Transverse colon (tissue), 4 donors: ENCODE measurements around the gene AMOTL1.
"Not testable (repeated sequence)": the region's sequence is repeated elsewhere in the genome, so short reads cannot be mapped to it uniquely, and the experiment has no call there.

ENCODE experiments used
- CTCF ChIP-seq, 5 experiments: fragments of 200-600 bp in 3 of 5; fragments of 450-650 bp in 2 of 5; sonication (generic) in 3 of 5; IDR thresholded peaks; 1 replicate in 2 of 5; 2 replicates in 3 of 5; pipeline ENCODE4 v1.5.1; 2016 to 2017; ENCODE audit warnings: antibody characterized with exemption in 5 of 5, inconsistent platforms in 3 of 5, mild to moderate bottlenecking in 2 of 5, moderate library complexity in 1 of 5
- EP300 ChIP-seq: sonication (generic); formaldehyde crosslinking; IDR thresholded peaks from one replicate; pipeline ENCODE4 v1.6.1; 2017; ENCODE audit warnings: antibody characterized with exemption, low read depth
- POLR2A ChIP-seq: fragments of 450-650 bp; IDR thresholded peaks from one replicate; pipeline ENCODE4 v1.6.1; 2016; ENCODE audit warnings: antibody characterized with exemption, mild to moderate bottlenecking, moderate library complexity
- POLR2AphosphoS5 ChIP-seq, 3 donors: sonication (generic); formaldehyde crosslinking; IDR thresholded peaks; one replicate each; pipeline ENCODE4 v1.6.1; 2016; ENCODE audit warnings: antibody characterized with exemption in 3 of 3

GRCh38 chr11:94913718-94914394, 145.7 kb downstream of the AMOTL1 start:
- TF ChIP-seq CTCF (IDR thresholded peaks at IDR 0.05); POLR2A; EP300; POLR2AphosphoS5 (IDR thresholded peaks at IDR 0.05): not testable (repeated sequence)
